MM.1S (cell line): ENCODE data around the gene TTC19.

Experiments
- DNase-seq: peaks from one replicate; pipeline ENCODE4 v3.0.0-alpha.2; 2015
- H2AFZ ChIP-seq: fragments of 300-600 bp; sonication (generic); 2 replicates; pipeline ENCODE4 v1.6.0; 2016; ENCODE audit warnings: antibody characterized with exemption, low read length
- H3F3A ChIP-seq: fragments of 300-600 bp; sonication (generic); 2 replicates; pipeline ENCODE4 v1.6.1; 2016; ENCODE audit warnings: mild to moderate bottlenecking, antibody characterized with exemption, low read length, moderate library complexity, mixed read lengths; ENCODE audit not compliant: insufficient read depth
- H3K27ac ChIP-seq: fragments of 300-600 bp; sonication (generic); 2 replicates; pipeline ENCODE4 v1.5.1; 2016; ENCODE audit warnings: mild to moderate bottlenecking, low read length
- H3K27me3 ChIP-seq: fragments of 300-600 bp; sonication (generic); replicated peaks from 2 replicates; pipeline ENCODE4 v1.6.0; 2016; ENCODE audit warnings: low read length; ENCODE audit not compliant: insufficient read depth
- H3K36me3 ChIP-seq: fragments of 300-600 bp; sonication (generic); replicated peaks from 2 replicates; pipeline ENCODE4 v1.6.1; 2016; ENCODE audit warnings: mild to moderate bottlenecking, low read length, mixed read lengths; ENCODE audit not compliant: insufficient read depth
- H3K4me1 ChIP-seq: fragments of 300-600 bp; sonication (generic); 2 replicates; pipeline ENCODE4 v1.6.1; 2016; ENCODE audit warnings: low read length, mixed read lengths
- H3K4me2 ChIP-seq: fragments of 300-600 bp; sonication (generic); 2 replicates; pipeline ENCODE4 v1.6.0; 2016; ENCODE audit warnings: low read depth, low read length
- H3K4me3 ChIP-seq: fragments of 300-600 bp; sonication (generic); 2 replicates; pipeline ENCODE4 v1.5.1; 2016; ENCODE audit warnings: low read length, mixed read lengths
- H3K79me2 ChIP-seq: fragments of 300-600 bp; sonication (generic); 2 replicates; pipeline ENCODE4 v1.6.1; 2016; ENCODE audit warnings: mixed run types, low read length, mixed read lengths
- H3K9ac ChIP-seq: fragments of 300-600 bp; sonication (generic); 2 replicates; pipeline ENCODE4 v1.6.1; 2016; ENCODE audit warnings: low read length, mixed read lengths
- H3K9me2 ChIP-seq: fragments of 300-600 bp; sonication (generic); replicated peaks from 2 replicates; pipeline ENCODE4 v1.6.1; 2016; ENCODE audit warnings: mild to moderate bottlenecking, low read length, mixed read lengths; ENCODE audit not compliant: insufficient read depth
- H3K9me3 ChIP-seq: fragments of 300-600 bp; sonication (generic); replicated peaks from 2 replicates; pipeline ENCODE4 v1.6.1; 2016; ENCODE audit warnings: mild to moderate bottlenecking, low read length, mixed read lengths; ENCODE audit not compliant: insufficient read depth
- H4K20me1 ChIP-seq: fragments of 300-600 bp; sonication (generic); 2 replicates; pipeline ENCODE4 v1.6.1; 2016; ENCODE audit warnings: mild to moderate bottlenecking, low read length, moderate library complexity, mixed read lengths; ENCODE audit not compliant: insufficient read depth
- CTCF ChIP-seq: fragments of 300-600 bp; sonication (generic); IDR thresholded peaks from 2 replicates; pipeline ENCODE4 v1.5.1; 2016; ENCODE audit warnings: antibody characterized with exemption, low read length, mixed read lengths
- EZH2 ChIP-seq: fragments of 300-600 bp; sonication (generic); optimal IDR thresholded peaks from 2 replicates; pipeline ENCODE3; 2017; ENCODE audit warnings: low read depth, mild to moderate bottlenecking, antibody characterized with exemption, low read length, mixed read lengths
- EZH2phosphoT487 ChIP-seq: fragments of 300-600 bp; sonication (generic); IDR thresholded peaks from 2 replicates; pipeline ENCODE4 v1.6.1; 2018; ENCODE audit warnings: antibody characterized with exemption, low read length

The TTC19 gene

GRCh38 chr17:15999141-15999973 lies at the start of gene TTC19, which contains the start of gene ZSWIM7:
TTC19 (plus strand) TSS chr17:15999824; CDS start chr17:15999849, 25 bp downstream.
ZSWIM7 (minus strand) TSS chr17:15999704; CDS start chr17:15999594, 110 bp downstream.
- Histone ChIP-seq H3K4me2 (peak within 1 kb of the TSS; percentile 92), H3K4me3 (peak within 1 kb of the TSS; percentile 93), H3K27ac (peak within 1 kb of the TSS; percentile 88), H3F3A (peaks cover 6% of the 10 kb centered on the region), H3K79me2 (peaks cover 32% of the 10 kb centered on the region), H3K9me2 (no peaks in the 10 kb centered on the region), H3K9ac (peak within 1 kb of the TSS; percentile 94), H3K4me1 (peaks cover 12% of the 10 kb centered on the region), H3K36me3 (peaks cover 9% of the 10 kb centered on the region), H3K27me3 (no peaks in the 10 kb centered on the region), H3K9me3 (no peaks in the 10 kb centered on the region), H4K20me1 (peaks cover 3% of the 10 kb centered on the region; the same call in 1 of the 2 replicates), H2AFZ (peak within 1 kb of the TSS; percentile 98)
- DNase-seq = peak; percentile 98
- TF ChIP-seq EZH2 (no peak), CTCF (no peak), EZH2phosphoT487 (no peak)

GRCh38 chr17:15951368-15952047 lies 48.1 kb upstream of the TTC19 start:
- no peak overlapping the region for H3K27ac ChIP-seq

GRCh38 chr17:15952048-15952532 lies 47.5 kb upstream of the TTC19 start:
- no peak overlapping the region for H2AFZ ChIP-seq
- H4K20me1 ChIP-seq = no peaks in the 10 kb centered on the region
- H3K4me2 ChIP-seq = no peak overlapping the region
- H3F3A ChIP-seq = no peaks in the 10 kb centered on the region
- no peaks in the 10 kb centered on the region for H3K36me3 ChIP-seq
- H3K9me3 ChIP-seq = no peaks in the 10 kb centered on the region
- H3K9me2 ChIP-seq = no peaks in the 10 kb centered on the region
- H3K9ac ChIP-seq = no peak overlapping the region
- TF ChIP-seq CTCF (no peak), EZH2 (no peak), EZH2phosphoT487 (no peak)
- no peak for DNase-seq
- H3K4me1 ChIP-seq = no peaks in the 10 kb centered on the region
- H3K27me3 ChIP-seq = no peaks in the 10 kb centered on the region
- H3K79me2 ChIP-seq = no peaks in the 10 kb centered on the region
- no peak overlapping the region for H3K4me3 ChIP-seq
- no peak overlapping the region for H3K27ac ChIP-seq

More at GRCh38 chr17:15951368-15952047, 48.1 kb upstream of the TTC19 start:
- H2AFZ ChIP-seq = no peak overlapping the region
- H3K9ac ChIP-seq = no peak overlapping the region
- H3K4me3 ChIP-seq = no peak overlapping the region
- no peaks in the 10 kb centered on the region for H3K36me3 ChIP-seq
- H3K27me3 ChIP-seq = no peaks in the 10 kb centered on the region
- DNase-seq = no peak
- no peaks in the 10 kb centered on the region for H3K9me3 ChIP-seq
- no peaks in the 10 kb centered on the region for H3K9me2 ChIP-seq
- no peaks in the 10 kb centered on the region for H3F3A ChIP-seq
- no peaks in the 10 kb centered on the region for H4K20me1 ChIP-seq
- no peak overlapping the region for H3K4me2 ChIP-seq
- H3K79me2 ChIP-seq = no peaks in the 10 kb centered on the region
- no peaks in the 10 kb centered on the region for H3K4me1 ChIP-seq
- TF ChIP-seq CTCF = no peak
- TF ChIP-seq EZH2phosphoT487 = no peak
- TF ChIP-seq EZH2 = no peak
